Measurements from ENCODE around the gene SP1.
A peak's percentile ranks its signal among the peaks of the same experiment; 100 is the strongest.
"Not testable (repeated sequence)": the region's sequence is repeated elsewhere in the genome, so short reads cannot be mapped to it uniquely, and the experiment has no call there.

Gene SP1

DNA sequence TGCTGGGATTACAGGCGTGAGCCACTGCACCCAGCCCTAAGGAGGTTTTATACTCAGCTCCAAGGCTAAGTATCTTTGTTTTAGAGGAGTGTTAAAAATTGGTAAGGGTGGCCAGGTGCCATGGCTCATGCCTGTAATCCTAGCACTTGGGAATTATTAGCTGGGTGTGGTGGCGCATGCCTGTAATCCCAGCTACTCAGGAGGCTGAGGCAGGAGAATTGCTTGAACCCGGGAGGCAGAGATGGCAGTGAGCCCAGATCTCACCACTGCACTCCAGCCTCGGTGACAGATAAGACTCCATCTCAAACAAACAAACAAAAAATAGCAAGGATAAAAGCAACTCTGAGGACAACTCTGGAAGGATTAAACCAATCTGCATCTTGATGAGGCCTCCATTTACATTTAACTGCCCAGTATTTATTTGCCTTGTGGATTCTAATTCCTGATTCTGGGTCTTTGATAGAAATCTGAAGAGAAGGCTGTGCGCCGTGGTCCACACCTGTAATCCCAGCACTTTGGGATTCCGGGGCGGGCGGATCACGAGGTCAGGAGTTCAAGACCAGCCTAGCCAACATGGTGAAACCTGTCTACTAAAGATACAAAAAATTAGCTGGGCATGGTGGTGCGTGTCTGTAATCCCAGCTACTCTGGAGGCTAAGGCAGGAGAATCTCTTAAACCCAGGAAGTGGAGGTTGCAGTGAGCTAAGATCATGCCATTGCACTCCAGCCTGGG is 64.8 kb downstream of the SP1 start:
- DNase-seq (ENCODE audit: extremely low read depth in 1 of 2, low read depth in 1 of 2): not testable (repeated sequence)

DNA sequence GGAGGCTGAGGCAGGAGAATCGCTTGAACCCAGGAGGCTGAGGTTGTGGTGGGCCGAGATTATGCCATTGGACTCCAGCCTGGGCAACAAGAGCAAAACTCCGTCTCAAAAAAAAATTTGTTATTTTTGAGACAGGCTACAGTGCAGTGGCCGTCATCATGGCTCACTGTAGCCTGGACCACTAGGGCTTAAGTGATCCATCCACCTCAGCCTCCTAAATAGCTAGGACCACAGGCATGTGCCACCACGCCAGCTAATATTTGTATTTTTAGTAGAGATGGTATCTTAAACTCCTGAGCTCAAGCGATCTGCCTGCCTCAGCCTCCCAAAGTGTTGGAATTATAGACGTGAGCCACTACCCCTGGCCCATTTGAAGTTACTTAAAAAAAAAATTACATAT is 71.0 kb downstream of the SP1 start:
- DNase-seq (ENCODE audit: extremely low read depth in 1 of 2, low read depth in 1 of 2): no peak

DNA sequence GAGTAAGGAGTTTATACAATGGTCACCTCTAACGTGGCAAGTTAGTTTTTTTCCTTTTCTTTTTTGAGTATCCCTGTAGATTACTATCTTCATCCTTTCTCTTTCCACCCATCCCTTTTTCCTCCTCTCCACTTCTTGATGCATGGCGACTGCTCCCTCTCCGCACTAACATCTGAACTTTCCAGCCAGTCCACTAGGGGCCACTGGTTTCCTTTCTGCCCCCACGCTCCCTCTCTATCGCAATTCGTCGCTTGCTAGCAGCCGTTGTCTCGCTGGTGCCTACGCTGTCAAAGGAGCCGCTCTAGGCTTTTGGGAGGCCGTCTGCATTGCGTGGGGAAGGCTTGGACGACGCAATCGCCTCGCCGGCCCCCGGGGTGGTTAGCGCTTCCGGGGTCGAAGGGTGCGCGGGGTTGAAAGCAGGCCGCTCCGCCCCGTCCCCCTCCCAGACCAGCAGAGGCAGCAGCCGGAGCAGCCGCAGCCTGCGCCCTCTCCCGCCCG is 71.7 kb downstream of the SP1 start, which contains the start of gene PCBP2:
Gene PCBP2, plus strand, starts transcription at position 442 of the 498 bp plus-strand sequence. CDS start 2,699 bp downstream, outside the sequence.
- peak; percentile 94 to 95 for DNase-seq (ENCODE audit: extremely low read depth in 1 of 2, low read depth in 1 of 2)

GRCh38 chr12:53452159-53453077 is 72.4 kb downstream of the SP1 start:
- peak; percentile 57 to 65 for DNase-seq (ENCODE audit: extremely low read depth in 1 of 2, low read depth in 1 of 2)

DNA sequence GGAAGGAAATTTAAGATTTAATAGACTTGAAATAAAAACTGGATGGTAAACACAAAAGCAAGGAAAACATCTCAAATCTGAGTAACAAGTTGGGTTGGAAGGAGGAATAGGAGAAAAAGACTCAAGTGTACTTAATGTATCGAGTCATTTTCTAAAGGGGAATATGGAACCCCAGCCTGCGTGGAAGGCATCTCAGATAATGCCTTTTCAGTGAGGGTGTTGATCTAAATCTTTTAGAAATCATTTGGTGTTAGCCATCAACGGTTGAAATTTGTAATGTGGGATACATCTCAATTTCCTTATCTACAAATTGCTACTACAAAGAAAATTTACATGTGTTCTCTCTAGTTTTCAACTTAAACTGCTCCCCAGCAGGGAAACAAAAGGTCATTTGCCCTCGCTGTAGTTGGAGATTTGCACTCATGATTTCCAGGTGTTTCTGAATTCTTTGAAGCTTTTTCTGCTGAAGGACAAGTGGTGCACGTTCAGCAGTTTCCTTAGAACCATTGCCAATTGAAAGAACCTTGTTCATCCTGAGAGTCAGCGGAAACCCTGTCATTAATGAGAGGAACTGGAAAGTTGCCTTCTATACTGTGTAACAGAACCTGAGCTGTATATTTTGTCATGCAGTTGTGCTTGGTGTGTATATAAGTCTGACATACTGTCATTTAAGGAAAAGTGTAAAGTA is 74.1 kb downstream of the SP1 start:
- no peak for DNase-seq (ENCODE audit: extremely low read depth in 1 of 2, low read depth in 1 of 2)

GRCh38 chr12:53454707-53455106 is 74.7 kb downstream of the SP1 start:
- DNase-seq (ENCODE audit: extremely low read depth in 1 of 2, low read depth in 1 of 2): no peak

- DNase-seq (ENCODE audit: extremely low read depth in 1 of 2, low read depth in 1 of 2): no peak
These were observed 76.8 kb downstream of the SP1 start for GRCh38 chr12:53456654-53457366.

GRCh38 chr12:53459097-53459496 is 79.1 kb downstream of the SP1 start:
- DNase-seq (ENCODE audit: extremely low read depth in 1 of 2, low read depth in 1 of 2): no peak

DNA sequence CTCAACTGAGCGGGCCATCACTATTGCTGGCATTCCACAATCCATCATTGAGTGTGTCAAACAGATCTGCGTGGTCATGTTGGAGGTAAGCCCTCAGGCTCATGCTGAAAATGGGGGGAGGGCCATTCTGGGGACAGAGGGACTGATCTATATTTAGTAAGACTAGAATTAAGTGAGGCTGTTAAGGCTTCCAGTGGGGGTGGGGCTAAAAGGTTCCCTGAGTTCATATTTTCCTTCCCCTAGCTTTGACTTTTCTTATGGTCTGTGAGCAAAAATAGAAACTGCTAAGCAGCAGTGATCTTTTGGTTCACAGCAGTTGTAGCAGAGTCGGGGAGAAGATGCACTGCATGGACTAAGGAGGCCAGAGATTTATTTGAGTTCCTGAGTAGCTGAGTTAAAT is 81.1 kb downstream of the SP1 start:
- no peak for DNase-seq (ENCODE audit: extremely low read depth in 1 of 2, low read depth in 1 of 2)

- DNase-seq (ENCODE audit: extremely low read depth in 1 of 2, low read depth in 1 of 2): no peak
These were observed 81.6 kb downstream of the SP1 start for GRCh38 chr12:53461591-53461990.

DNA sequence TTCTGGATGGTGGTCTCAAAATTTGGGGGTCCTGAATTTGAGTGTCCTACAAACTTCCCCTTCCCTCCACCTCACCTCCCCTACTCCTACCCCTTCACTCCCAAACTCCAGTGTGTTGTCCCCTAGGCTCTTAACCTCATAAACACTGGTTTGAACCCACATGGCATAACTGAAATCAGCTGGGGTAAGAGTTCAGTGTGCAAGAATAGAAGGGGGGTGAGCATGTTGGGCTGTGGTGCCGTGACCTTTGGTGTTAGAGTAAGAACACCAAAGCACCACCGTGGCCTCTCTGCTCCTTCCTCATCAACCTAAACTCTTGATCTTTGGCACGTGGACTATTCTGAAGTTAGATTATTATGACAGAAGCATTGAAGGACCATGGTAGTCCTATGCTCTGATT is 83.0 kb downstream of the SP1 start:
- no peak for DNase-seq (ENCODE audit: extremely low read depth in 1 of 2, low read depth in 1 of 2)

- DNase-seq (ENCODE audit: extremely low read depth in 1 of 2, low read depth in 1 of 2): no peak
These were observed 84.0 kb downstream of the SP1 start for GRCh38 chr12:53463802-53464560.

- no peak for DNase-seq (ENCODE audit: extremely low read depth in 1 of 2, low read depth in 1 of 2)
These were observed 84.9 kb downstream of the SP1 start for GRCh38 chr12:53464685-53465418.

DNA sequence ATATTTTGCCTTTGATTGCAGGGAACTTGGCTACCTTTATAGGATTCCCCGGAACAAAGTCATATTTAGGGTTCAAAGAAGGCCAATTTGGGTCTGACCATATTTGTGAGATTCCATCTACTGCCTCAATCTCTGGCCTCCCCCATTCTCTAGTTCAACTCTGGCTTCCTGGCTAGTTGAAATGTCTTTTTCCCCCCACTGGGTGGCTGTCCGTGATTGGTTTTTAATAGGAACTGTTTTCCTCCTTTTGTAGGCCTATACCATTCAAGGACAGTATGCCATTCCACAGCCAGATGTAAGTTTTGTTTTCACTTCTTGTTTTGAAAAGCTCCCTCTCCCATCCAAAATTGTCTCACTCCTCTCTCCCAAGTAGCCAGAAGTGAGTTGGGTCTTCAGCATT is 85.7 kb downstream of the SP1 start:
- DNase-seq (ENCODE audit: extremely low read depth in 1 of 2, low read depth in 1 of 2): no peak

Measured in activated CD8-positive, alpha-beta memory T cell treated with anti-CD3 and anti-CD28 coated beads for 1 hour (primary cell).